Bronchial epithelial cell (primary cell): ENCODE results near the gene GMDS. TPM values are rescaled to one million over a fixed set of nuclear protein-coding genes. Genes with fewer than 3 reads are reported as not detected.

Source experiments
- DNase-seq: peaks from one replicate; pipeline ENCODE4 v3.0.0-alpha.2; 2010; ENCODE audit warnings: low read depth
- FAIRE-seq: peaks from 2 replicates; lab custom pipeline; 2011; peaks lifted over from hg19 to GRCh38; lab: Jason Lieb, UNC
- H3K27me3 ChIP-seq: 2 replicates; pipeline ENCODE4 v1.5.1; 2011; ENCODE audit warnings: low read length; ENCODE audit not compliant: control insufficient read depth, insufficient read depth
- H3K36me3 ChIP-seq: 2 replicates; pipeline ENCODE4 v1.5.1; 2011; ENCODE audit warnings: low read length; ENCODE audit not compliant: control insufficient read depth, insufficient read depth
- H3K4me3 ChIP-seq: 2 replicates; pipeline ENCODE4 v1.5.1; 2011; ENCODE audit warnings: mild to moderate bottlenecking, low read depth, low read length, control low read depth
- total RNA-seq: library from RNA; depleted of rRNA; stranded (reverse); fragments of >200 nt; gene quantifications from 2 replicates; pipeline ENCODE4 v1.2.1, GENCODE V29; 2014
- TF ChIP-seq, protein P1 (sequence below): IDR thresholded peaks from 2 replicates; pipeline ENCODE4 v1.5.1; 2011; ENCODE audit warnings: mild to moderate bottlenecking, moderate library complexity, low read length, control low read depth, inconsistent platforms; ENCODE audit not compliant: insufficient read depth, severe bottlenecking

Gene GMDS
- total RNA-seq, 1 donor from 2014 or later: 8.2 TPM

DNA sequence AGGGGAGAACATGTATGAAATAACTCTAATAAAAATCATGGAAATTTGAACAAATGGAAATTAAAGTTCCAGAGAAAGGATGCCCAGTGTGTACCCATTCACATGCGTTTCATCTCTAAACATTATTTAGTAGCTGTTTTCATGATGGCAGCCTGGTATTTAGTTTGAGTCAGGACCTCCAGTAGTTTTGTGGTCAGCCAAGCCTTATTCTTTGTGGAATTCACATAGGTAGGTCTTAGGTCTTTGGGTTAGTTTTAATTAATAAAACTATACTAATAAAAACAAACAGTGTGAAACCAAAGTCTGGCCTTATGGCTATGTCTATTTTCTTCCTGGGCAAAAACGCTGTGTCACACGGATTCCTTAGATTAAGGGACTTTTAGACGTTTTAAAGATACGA, 497.9 kb downstream of the GMDS start:
- DNase-seq: no peak
- Histone ChIP-seq H3K27me3 (no peaks in the 10 kb centered on the region), H3K4me3 (no peak overlapping the region), H3K36me3 (no peaks in the 10 kb centered on the region)
- no peak for FAIRE-seq
- TF ChIP-seq, protein P1, sequence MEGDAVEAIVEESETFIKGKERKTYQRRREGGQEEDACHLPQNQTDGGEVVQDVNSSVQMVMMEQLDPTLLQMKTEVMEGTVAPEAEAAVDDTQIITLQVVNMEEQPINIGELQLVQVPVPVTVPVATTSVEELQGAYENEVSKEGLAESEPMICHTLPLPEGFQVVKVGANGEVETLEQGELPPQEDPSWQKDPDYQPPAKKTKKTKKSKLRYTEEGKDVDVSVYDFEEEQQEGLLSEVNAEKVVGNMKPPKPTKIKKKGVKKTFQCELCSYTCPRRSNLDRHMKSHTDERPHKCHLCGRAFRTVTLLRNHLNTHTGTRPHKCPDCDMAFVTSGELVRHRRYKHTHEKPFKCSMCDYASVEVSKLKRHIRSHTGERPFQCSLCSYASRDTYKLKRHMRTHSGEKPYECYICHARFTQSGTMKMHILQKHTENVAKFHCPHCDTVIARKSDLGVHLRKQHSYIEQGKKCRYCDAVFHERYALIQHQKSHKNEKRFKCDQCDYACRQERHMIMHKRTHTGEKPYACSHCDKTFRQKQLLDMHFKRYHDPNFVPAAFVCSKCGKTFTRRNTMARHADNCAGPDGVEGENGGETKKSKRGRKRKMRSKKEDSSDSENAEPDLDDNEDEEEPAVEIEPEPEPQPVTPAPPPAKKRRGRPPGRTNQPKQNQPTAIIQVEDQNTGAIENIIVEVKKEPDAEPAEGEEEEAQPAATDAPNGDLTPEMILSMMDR: no peak

DNA sequence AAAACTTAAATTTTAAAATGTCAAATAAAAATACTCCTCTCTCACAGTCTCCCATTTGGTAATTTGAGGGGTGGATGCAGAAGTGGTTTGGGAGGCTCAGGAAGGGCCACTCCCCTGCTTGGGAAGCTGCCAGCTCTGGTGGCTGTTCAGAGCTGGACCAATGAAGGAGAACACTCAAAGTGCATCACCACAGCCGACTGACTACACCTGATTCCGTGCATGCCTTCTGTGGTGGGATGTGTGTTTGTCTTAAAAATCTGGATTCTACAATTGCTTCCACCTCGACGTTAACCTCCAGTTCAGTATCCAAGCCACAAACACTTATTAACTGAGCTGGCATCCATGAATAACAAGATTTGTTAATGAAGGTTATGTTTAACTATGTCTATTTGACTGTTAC, 498.4 kb downstream of the GMDS start:
- TF ChIP-seq, protein P1: no peak
- Histone ChIP-seq H3K4me3 (no peak overlapping the region), H3K27me3 (no peaks in the 10 kb centered on the region), H3K36me3 (no peaks in the 10 kb centered on the region)
- DNase-seq: no peak
- FAIRE-seq: no peak

DNA sequence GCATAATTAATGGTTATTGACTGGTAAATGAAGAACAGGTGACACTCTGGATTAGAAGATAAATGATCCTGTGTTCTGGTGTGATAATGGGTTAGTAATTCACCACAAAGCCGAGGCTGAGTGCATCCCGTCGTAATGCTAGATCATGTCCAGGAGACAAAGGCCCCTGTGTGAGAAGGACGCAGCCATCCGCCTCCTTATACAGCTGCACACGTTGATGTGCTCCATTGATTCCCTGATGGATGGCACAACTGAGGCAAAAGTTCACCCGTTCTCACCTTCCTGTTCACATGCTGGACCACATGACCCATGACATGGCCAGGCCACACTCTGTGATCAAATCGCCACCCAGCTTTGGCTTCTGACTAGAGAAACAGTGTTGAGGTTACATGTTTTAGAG, 499.6 kb downstream of the GMDS start:
- H3K27me3 ChIP-seq: no peaks in the 10 kb centered on the region
- no peaks in the 10 kb centered on the region for H3K36me3 ChIP-seq
- no peak overlapping the region for H3K4me3 ChIP-seq
- FAIRE-seq (peak; percentile 43), DNase-seq (no peak)
- TF ChIP-seq, protein P1: no peak

DNA sequence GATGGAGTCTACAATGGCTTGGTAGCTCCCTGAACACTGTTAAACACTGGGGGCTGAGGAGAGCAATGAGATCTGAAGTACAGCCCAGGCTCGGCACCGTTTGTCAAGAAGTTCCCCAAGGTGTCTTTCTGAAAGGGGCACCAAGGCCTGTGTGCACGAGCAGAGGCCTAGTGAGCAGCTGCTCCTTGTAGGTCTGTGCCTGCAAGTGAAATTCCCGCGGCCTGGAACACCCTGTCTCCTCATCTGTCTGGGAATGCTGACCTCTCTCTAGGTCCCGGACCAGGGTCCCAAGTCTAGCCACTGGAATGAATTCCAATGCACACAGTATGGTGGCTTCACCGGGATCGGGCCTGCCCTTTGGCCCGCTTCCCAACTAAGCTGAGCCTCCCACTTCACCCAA, 500.9 kb downstream of the GMDS start:
- FAIRE-seq (no peak), DNase-seq (no peak)
- TF ChIP-seq, protein P1: no peak
- Histone ChIP-seq H3K36me3 (no peaks in the 10 kb centered on the region), H3K27me3 (no peaks in the 10 kb centered on the region), H3K4me3 (no peak overlapping the region)

DNA sequence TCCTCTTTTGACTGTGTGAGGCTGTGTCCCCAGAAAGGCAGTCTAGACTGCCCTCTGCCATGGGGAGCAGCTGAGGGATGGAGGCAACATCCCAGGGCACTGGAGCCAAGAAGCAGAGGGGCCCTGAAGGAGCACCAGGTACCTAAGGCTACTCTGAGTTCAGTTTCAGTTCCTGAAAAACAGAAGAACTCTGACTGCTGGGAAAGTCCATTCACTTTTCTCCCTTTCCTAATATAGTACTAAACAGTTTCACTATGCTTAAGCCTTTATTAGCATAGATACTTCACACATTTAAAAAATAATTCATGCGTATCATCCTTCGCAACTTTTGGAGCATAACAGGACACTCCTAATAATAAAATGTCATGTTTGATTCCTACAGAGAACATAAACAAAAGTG, 505.7 kb downstream of the GMDS start:
- H3K36me3 ChIP-seq: no peaks in the 10 kb centered on the region
- no peak for DNase-seq
- H3K4me3 ChIP-seq: no peak overlapping the region
- no peak for FAIRE-seq
- TF ChIP-seq, protein P1: no peak
- no peaks in the 10 kb centered on the region for H3K27me3 ChIP-seq

DNA sequence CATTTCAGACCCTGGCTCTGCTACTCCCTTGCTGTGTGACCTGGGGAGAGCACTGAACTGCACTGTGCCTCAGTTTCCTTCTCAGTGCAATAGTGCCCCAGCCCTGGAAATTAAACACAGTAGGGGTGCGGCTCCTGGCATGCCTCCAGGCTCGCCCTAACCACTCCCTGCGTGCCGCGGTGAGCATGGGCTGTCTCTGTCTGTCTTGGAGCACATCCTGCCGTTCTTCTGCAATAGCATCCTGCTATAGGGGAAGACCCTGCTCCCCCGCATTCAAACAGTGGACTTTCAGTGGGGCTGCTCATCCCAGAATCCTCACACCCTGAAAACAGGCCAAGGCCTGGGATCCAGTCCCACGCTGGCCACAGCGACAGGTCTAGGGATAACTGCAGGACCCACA, 506.2 kb downstream of the GMDS start:
- FAIRE-seq (no peak), DNase-seq (no peak)
- H3K36me3 ChIP-seq: no peaks in the 10 kb centered on the region
- H3K27me3 ChIP-seq: no peaks in the 10 kb centered on the region
- TF ChIP-seq, protein P1: no peak
- no peak overlapping the region for H3K4me3 ChIP-seq
